Measurements from ENCODE around the gene VWDE. TPM values are rescaled to one million over a fixed set of nuclear protein-coding genes. Genes with fewer than 3 reads are reported as not detected.
"Not testable (repeated sequence)": the region's sequence is repeated elsewhere in the genome, so short reads cannot be mapped to it uniquely, and the experiment has no call there.

Gene VWDE
- polyA plus RNA-seq, 1 donor, result 1.6 TPM

DNA sequence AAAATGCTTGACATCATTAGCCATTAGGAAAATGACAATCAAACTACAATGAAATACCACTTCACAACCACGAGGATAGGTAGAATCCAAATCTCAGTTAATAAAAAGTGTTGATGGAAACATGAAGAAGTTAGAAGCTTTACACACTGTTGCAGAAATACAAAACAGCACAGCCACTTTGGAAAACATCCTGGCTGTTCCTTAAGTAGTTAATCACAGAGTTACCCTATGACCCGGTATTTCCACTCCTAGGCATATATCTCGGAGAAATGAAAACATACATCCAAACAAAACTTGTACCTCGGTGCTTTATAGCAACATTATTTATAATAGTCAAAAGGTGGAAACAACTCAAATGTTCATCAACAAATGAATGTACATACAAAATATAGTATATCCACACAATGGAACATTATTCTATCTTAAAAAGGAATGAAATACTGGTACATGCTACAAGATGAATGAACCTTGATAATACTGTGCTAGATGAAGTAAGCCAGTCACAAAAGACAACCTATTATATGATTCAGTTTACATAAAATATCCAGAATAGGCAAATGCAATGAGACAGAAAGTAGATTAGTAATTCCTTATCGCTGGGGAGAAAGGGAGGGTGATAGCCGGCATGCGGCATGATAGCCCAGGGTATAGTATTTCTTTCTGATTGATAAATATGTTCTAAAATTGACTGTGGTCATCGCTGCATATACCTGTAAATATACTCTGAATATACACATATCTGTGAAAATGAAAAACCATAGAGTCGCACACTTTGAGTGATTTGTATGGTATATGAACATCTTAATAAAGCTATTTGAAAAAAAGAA is 1.9 kb downstream of the VWDE start:
- DNase-seq (ENCODE audit: low read depth), result no peak

DNA sequence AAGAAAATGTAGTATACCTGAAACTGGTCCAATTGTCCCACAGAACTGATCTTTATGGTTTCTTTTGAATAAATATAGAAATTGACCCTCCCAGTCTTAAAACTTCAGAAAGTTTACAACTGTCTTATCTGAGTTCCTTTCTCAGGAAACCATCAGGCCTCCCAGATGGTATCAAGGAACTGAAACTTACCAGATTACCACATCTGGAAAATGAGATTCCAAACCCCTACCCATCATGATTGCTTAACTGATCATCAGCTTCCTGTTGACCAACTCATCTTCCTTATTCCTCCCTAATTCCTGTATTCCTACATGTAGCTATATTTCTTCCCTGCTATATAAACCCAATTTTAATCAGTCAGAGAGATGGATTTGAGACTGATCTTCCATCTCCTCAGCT is 5.5 kb downstream of the VWDE start:
- no peak for DNase-seq (ENCODE audit: low read depth)

DNA sequence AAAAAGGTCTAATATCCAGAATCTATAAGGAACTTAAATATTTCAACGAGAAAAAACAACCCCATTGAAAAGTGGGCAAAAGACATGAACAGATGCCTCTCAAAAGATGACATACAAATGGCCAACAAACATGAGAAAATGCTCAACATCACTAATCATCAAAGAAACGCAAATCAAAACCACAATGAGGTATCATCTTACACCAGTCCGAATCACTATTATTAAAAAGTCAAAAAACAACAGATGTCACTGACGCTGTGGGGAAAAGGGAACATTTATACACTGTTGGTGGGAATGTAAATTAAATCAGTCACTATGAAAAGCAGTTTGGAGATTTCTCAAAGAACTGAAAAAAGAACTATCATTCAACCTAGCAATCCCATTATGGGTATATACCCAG is 6.0 kb downstream of the VWDE start:
- DNase-seq (ENCODE audit: low read depth), result no peak

DNA sequence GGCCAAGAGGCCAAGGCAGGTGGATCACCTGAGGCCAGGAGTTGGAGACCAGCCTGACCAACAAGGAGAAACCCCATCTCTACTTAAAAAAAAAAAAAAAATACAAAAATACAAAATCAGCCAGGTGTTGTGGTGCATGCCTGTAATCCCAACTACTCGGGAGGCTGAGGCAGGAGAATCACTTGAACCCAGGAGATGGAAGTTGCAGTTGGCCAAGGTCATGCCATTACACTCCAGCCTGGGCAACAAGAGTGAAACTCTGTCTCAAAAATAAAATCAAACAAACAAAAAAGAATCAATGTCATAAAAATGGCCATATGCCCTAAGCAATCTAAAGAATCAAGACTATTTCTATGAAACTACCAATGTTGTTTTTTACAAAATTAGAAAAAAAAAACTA is 7.0 kb downstream of the VWDE start:
- DNase-seq (ENCODE audit: low read depth), result not testable (repeated sequence)

DNA sequence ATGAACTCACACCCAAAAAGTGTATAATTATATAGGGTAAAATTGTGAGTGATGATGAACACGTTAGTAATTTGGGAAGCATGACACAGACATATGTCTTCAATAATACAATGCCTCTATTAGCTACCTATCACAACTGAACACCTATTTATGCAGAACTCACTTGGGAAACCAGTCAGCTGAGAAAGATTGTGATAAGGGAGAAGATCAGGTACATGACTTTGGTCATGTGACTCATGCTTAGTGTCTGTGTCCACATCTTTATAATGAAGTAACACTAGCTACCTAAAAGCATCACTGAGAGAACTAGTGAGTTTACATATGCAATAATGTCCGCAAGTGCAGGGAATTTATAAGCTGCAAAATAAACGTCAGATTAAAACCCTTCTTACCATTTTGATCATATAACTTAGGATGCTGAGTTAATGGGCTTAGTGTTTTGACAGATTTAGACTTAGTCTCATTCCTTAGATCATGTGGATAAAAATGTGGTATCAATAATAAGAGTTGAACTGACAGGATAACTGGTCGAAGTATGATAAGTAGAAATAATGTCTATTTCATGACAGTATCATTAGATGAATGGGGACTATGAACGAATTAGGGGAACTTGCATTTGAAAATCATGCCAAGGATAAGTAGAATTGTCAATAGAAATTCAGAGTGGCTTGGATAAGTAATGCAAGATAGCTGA is 11.6 kb downstream of the VWDE start:
- DNase-seq (ENCODE audit: low read depth), result no peak

DNA sequence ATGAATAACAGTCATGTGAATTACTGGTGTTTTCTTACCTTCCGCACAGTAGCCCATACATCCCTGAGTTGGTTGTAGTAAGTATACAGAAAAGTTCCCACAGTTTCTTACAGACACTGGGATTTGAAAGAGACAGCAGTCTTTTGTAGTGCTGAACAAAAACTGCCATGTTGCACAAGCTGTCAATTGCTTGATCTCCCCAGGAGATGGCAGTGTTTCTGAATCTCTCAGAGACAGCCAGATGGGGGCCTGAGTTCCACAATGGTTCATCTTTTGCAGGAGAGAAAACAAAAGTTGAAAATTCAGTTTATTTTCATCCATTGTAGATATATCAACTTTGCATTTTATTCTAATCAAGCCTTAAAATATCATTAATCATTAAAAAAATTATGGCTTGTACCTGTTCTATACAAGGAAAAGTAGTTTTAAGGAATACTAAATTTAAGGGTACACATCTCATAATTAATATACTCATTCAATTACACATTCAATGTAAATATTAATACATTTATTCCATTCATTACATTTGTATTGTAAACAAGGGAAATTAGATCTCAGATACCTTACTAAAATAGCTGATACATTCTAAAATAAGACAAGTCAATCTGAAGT is 14.5 kb downstream of the VWDE start:
- DNase-seq (ENCODE audit: low read depth), result no peak

DNA sequence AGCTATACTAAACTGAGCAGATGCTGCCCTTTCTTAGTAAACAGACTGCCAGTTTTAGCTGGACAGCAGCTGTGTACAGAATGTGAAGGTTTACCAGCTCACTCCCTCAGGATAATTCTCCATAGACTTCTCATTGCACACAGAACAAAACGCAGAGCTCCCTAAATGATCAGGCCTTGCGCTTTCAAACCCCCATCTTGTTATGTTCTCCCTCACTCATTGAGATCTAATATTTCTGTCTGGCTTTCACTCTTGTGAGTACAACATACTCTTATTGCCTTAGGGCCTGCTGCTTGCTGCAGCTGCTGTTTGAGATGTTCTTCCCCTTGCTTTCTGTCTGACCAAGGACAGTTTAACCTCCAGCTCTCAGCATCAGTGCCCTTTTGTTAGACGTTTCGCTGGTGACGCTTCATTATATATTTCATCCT is 17.3 kb downstream of the VWDE start:
- no peak for DNase-seq (ENCODE audit: low read depth)

DNA sequence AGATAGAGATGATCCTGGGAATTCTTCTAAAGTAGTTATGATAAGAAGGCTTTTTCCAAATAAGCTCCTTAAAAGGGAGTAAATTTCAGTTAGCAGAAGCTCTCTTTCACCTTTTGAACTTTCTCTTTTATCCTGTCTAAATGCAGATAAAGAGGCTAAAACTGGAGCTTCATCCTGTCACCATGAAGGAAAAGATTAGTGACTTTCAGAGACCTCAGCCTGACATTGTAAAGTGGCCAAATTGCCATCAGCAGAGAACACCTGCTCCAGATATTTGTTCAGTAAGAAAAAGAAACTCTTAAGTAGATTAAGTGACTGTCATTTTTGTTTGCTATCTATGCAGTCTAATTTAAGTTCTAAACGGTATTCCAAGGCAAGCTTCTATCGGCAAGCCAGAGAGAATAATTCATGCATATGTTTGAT is 18.3 kb downstream of the VWDE start:
- DNase-seq (ENCODE audit: low read depth), result no peak

DNA sequence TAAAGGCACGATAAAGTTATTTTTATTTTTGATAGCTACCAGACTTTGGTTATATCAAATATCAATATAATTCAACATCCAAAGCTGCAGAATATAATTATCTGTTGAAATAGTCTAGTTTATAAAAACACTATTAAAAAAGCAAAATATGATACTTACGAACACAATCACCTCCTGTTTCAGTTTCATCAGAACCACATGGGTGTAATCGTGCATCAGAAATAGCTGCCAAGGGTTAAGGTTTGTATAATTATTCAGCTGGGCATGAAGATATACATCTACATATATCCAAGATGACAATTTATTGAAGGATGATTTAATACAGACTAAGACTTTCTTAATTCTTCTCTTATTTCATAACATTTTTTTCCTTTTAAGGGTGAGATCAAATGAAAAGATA is 20.3 kb downstream of the VWDE start:
- no peak for DNase-seq (ENCODE audit: low read depth)

DNA sequence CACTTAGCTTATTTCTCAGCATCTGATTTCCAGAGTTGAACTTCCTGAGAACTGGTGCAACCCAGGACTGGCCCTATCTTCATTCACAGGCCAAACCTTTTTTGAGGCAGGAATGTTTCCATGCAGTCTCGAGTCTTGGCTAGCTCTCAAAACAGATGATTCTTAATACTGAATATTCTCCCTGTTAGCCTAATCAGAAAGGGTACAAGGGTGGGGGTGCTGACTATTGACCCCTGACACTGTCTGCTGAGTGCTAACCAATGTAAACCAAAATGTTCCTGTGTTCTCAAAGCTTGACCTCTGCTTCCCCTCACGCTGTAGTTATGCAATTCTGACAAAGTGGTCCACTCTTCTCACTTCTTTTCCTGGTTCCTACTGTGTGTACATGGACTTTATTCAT is 25.3 kb downstream of the VWDE start:
- no peak for DNase-seq (ENCODE audit: low read depth)

DNA sequence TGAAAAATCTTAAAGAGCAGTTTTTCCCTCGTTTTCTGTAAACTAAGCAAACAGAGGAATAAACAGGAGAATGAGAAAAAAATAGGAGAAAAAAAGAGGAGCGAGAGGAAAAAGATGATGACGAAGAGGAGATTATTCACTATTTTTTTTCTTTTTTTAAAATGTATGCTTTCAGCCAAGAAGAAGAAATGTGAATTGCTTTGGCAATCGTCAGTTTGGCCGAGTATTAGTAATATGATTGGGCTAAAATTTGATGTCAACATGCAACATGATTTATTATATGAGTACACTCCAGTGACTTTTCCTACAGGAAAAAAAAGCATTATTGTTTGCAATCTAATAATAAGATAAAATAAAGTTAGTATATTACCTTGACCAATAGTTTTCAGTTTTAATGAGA is 26.3 kb downstream of the VWDE start:
- no peak for DNase-seq (ENCODE audit: low read depth)

DNA sequence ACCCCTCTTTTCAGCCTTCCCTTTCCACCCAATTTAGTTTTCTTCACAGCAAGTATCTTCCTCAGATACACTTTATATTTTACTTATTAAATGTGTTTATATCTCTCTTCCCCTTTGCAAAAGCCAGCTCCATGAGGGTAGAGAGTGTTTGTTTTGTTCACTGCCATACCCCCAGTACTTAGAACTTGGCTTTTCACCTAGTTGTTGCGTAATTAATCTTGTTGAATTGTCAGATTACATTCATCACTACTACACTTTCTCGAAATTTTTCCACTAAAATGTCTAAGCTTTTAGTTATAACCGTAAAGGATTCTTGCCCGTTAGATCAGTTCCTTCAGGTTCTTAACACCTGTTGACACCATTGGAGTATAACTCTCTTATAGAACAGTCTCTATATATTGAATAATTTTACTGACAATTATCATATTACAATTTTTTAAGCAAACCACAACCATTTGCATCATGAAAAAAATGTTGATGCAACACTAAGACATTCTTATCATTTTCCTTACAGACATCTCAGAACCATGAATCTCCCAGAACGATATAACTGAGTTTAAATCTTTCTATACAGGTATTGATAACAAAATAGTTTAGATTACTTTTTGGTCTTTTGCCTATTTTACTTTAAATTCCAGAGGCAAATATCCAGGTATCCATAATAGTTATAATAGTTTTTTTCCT is 29.9 kb downstream of the VWDE start:
- no peak for DNase-seq (ENCODE audit: low read depth)

DNA sequence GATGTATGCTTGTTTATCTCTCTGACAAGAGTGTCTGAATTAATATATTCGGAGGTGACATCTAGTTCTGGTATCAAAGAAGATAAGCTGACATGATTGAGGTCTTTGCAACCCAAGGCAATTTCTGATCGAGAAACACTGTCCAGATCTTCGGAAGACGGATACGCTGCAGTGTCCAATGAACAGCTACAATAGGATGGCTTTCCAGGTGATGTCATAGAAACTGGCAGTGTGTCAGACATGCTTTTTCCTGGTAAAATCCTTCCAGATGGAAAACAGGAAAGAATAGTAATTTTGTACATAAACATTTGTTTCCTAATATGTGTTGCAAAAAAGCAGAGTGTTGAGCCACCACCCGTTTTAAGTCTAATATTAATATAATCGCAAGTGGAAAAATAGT is 33.4 kb downstream of the VWDE start:
- peak; percentile 78 for DNase-seq (ENCODE audit: low read depth)

DNA sequence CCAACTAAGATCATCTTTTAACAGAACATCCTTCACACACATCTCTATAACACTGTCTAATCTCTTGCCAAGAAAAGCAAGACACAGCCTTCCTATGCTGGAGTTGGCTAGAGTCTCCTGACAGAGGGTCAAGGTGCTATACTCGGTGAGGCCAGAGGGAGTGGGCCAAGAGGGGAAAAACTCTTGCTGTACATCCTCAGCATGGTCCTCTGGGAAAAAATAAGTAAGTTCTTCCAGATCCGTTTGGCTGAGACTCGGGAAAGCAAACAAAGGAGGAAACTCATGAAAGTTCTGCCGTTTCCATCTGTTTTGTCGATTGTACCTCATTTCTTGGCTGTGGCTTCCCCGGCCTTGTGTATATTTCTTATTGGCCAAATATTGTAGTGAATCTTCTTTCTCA is 33.9 kb downstream of the VWDE start:
- DNase-seq (ENCODE audit: low read depth), result peak; percentile 80

DNA sequence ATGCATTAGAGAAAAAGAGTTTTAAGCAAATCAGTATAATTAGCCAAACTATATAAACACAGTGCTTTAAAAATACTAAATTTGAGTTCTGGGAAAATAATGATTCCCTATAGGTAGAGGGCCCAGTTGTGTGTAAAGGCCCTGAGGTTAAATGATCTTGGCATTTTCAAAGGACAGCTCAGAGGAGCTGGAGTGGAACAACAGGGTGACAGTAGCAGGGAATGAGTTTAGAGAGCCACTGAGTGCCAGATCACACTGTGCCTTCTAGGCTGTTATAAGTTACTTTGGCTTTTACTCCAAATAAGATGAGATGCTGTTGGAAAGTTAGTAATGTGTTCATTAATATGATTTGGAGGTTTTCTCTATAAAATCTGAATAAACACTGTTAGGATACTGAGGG is 34.6 kb downstream of the VWDE start:
- DNase-seq (ENCODE audit: low read depth), result no peak

DNA sequence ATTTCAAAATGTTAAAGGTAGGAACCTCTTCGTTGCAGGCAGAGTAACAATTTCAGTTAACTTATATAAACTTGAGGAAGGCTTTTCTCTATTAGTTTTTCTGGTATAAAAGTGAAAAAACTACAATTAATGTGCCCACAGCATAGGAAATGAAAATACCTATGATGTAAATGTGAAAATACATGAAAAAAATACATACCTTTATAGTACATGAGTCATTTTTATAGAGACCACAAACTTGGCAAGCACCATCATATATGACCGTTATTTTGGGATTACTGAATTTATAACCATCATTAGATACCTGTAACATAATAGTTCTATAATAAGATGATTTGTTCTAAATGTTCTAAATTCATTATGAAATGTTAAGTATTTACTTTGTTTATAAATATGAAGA is 42.7 kb downstream of the VWDE start:
- no peak for DNase-seq (ENCODE audit: low read depth)

DNA sequence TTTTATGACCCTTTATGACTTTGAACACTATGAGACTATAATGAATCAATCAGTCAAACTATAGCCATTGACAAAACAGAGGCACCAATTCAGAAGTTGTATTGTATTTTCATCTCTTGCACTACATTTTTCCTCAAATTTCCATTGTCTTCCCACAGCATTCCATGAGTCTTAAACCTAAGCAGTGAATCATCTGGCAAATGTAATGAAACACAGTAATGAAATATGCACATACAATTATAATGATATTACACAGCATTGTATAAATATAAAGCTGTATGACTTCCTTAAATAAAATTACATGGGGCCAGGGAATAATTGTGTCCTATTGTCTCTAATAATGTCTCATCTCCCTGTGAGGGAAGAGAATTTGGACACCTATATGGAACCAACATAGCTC is 45.0 kb downstream of the VWDE start:
- no peak for DNase-seq (ENCODE audit: low read depth)

DNA sequence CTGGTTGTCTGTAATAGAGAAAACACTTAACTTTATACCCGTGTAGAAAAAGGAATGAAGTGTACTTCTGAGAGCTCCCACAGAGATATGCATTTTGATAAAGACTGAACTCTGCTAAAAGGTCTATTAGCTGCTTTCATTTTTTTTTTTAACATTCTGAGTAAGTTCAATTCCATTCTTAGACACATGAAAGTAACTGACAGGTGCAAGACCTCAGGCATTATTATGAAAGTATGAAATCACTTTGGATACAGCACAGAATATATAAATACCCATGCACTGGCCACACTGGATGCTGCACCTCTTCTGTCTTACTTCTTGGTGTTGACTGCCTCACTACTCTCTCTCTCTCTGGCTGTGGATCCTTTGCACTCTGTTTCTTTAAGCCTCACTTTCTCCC is 46.2 kb downstream of the VWDE start:
- no peak for DNase-seq (ENCODE audit: low read depth)

DNA sequence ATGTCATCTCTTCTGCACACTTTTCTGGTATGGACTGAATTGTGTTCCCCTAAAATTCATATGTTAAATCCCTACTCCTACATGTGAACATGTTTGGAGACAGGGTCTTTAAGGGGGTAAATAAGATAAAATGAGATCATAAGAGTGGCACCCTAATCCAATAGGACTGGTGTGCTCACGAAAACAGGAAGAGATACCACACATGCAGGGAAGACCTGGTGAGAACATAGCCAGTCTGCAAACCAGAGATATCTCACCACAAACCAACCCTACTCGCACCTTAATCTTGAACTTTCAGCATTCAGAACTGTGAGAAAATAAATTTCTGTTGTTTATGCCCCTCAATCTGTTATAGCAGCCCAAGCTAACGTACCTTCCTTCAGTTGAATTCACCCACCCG is 51.8 kb downstream of the VWDE start:
- DNase-seq (ENCODE audit: low read depth), result no peak

DNA sequence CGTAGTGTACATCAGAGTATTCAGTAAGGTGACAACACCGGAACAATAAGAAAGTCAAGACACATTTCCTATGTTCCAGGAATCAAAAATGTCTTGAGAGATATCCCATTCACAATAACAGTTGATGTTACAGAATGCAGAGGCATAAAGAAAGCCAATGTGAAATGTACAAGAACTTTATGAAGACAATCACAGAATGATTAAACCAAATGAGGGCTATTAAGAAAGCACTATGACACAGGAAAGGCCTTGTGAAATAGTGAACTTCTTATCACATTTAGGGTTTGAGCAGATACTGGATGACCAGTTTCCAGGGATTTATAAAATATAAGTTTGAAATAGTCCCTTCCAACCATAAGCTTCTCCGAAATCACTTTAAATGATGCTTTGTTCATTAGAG is 52.7 kb downstream of the VWDE start:
- no peak for DNase-seq (ENCODE audit: low read depth)

DNA sequence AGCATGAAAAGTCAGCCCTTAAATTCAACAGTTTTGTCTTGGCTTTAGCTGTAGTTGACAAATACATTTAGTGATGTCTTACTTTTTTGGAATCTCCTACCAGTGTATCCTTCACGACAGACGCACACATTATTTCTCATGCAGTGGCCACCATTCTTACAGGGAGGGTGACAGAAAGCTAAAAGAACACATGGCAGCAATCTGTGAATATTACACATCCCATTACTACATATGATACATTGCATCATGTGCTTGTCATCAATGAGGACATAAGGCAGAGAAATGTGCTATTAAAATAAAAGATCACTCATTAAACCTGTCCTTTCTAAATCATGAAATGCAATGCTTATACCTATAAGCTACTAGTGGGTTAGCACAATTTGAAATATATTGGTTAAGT is 66.6 kb downstream of the VWDE start:
- DNase-seq (ENCODE audit: low read depth), result no peak

Data from forelimb muscle (tissue), 1 donor.